Sigmoid colon (tissue), 7 donors: Measurements from ENCODE around the gene HAND1. TPM values are rescaled to one million over a fixed set of nuclear protein-coding genes. Genes with fewer than 3 reads are reported as not detected.

ENCODE experiments used
- DNase-seq: peaks from one replicate; pipeline ENCODE4 v3.0.0-alpha.2; 2019
- H3K27ac ChIP-seq, 4 donors: fragments of 200-600 bp; sonication (generic); one replicate each; pipeline ENCODE4 v1.5.1; 2016 to 2019; ENCODE audit warnings: mild to moderate bottlenecking in 1 of 4
- H3K27me3 ChIP-seq, 3 donors: fragments of 200-600 bp; sonication (generic); one replicate each; pipeline ENCODE4 v1.5.1; 2019; ENCODE audit warnings: mild to moderate bottlenecking in 1 of 3
- H3K36me3 ChIP-seq, 4 donors: fragments of 200-600 bp; sonication (generic); one replicate each; pipeline ENCODE4 v1.5.1; 2016 to 2019
- H3K4me1 ChIP-seq, 4 donors: fragments of 200-600 bp; sonication (generic); one replicate each; pipeline ENCODE4 v1.5.1; 2017 to 2019
- H3K4me3 ChIP-seq, 4 donors: fragments of 200-600 bp; sonication (generic); one replicate each; pipeline ENCODE4 v1.5.1; 2017 to 2019; ENCODE audit warnings: mild to moderate bottlenecking in 2 of 4, moderate library complexity in 1 of 4
- H3K9me3 ChIP-seq, 4 donors: fragments of 200-600 bp in 3 of 4; sonication (generic) in 3 of 4; one replicate each; pipeline versions ENCODE4 v1.5.1 to v1.6.1; 2013 to 2019
- CTCF ChIP-seq, 4 experiments: fragments of 450-650 bp in 3 of 4; fragments of 200-600 bp in 1 of 4; IDR thresholded peaks; one replicate each; pipeline ENCODE4 v1.5.1; 2016 to 2019; ENCODE audit warnings: antibody characterized with exemption in 4 of 4, mild to moderate bottlenecking in 3 of 4, moderate library complexity in 2 of 4
- EP300 ChIP-seq, 4 donors: sonication (generic); formaldehyde crosslinking; IDR thresholded peaks; one replicate each; pipeline ENCODE4 v1.6.1; 2017; ENCODE audit warnings: antibody characterized with exemption in 4 of 4
- POLR2A ChIP-seq, 2 donors: fragments of 450-650 bp; IDR thresholded peaks; one replicate each; pipeline ENCODE4 v1.6.1; 2016; ENCODE audit warnings: antibody characterized with exemption in 2 of 2, mild to moderate bottlenecking in 2 of 2, moderate library complexity in 2 of 2
- POLR2AphosphoS5 ChIP-seq, 4 donors: sonication (generic); formaldehyde crosslinking; IDR thresholded peaks; one replicate each; pipeline ENCODE4 v1.6.1; 2017; ENCODE audit warnings: antibody characterized with exemption in 4 of 4
- WGBS, 2 donors: extraction: QIAGEN DNeasy Blood & Tissue Kit; methylation state at CpG; one replicate each; pipeline ENCODE4 v1.1.7; 2013; 5-methylcytosine and 5-hydroxymethylcytosine counted together
- intact Hi-C: fragments of 100-400 bp; cut with DNase I; formaldehyde crosslinking; loops from one replicate; pipeline ENCODE4 v1.15.1; 2023
- polyA plus RNA-seq, 3 donors: library from polyadenylated mRNA; stranded (reverse); fragments of 200-250 nt; gene quantifications; one replicate each; pipeline ENCODE4 v1.2.3, GENCODE V29; 2013
- total RNA-seq, 4 donors: library from RNA; depleted of rRNA; stranded (reverse); fragments of >200 nt; gene quantifications; one replicate each; pipeline ENCODE4 v1.1.0, GENCODE V29; 2016
- donor health status: healthy with polysubstance abuse.
- donor health status: Bipolar disorder and iron deficiency.
- donor health status: healthy.

Gene HAND1
- total and polyA plus RNA-seq, 7 donors = 2.4 to 69.2 (median 46.0) TPM; not detected in 1

DNA sequence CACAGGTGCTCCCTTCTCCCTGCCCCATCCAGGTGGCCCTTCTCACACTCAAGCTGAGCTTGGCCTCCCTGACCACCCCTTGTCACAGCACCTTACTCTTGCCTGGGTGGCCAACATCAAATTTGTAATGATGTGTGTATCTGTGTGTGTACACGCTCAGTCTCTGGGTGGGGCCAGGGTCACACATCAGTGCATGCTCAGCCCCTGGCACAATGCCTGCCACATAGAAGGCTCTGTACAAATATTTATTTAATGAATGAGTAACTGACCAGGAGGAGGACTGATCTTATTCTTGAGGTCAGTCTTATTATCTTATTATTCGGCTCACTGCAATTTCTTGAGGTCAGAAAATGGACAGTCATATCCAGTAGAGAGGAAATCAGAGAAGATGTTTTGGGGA is 41.3 kb upstream of the HAND1 start:
- Histone ChIP-seq H3K36me3 (no peaks in the 10 kb centered on the region), H3K4me3 (no peak overlapping the region), H3K4me1 (peaks cover 0 to 46% (median 28%) of the 10 kb centered on the region in 4 donors), H3K9me3 (no peaks in the 10 kb centered on the region), H3K27ac (peak overlapping the region in 1 of 4 donors; percentile 13), H3K27me3 (no peaks in the 10 kb centered on the region)
- WGBS, 2 donors = 25 to 69% methylated on average over 2 of the region's 2 CpGs
- TF ChIP-seq POLR2A (IDR thresholded peaks at IDR 0.05) (no peak), CTCF (IDR thresholded peaks at IDR 0.05) (no peak), POLR2AphosphoS5 (IDR thresholded peaks at IDR 0.05) (no peak), EP300 (IDR thresholded peaks at IDR 0.05) (no peak)
- no peak for DNase-seq
- intact Hi-C loops = no loop called here

DNA sequence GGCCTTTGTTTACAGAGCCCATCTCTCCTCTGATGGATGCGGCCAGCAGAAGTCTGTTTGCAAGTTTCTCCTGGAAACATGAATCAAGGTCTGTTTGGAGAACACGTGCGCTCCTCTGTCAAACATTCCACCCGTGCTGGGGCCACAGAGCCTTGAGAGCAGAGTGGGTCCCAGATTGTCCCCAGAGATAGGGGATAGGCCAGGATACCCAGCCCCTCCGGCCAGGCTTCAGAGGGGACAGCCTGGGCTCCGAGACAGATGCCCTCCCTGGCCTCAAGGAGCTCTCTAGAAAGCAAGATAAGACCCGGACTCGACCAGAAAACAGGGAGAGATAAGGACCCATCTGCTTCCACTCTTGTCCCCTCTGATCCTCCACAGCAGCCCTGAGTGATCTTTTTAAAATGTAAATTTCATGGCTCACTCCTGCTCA is 40.4 kb upstream of the HAND1 start:
- no peak for DNase-seq
- intact Hi-C loops = no loop called here
- no peak for TF ChIP-seq POLR2A (IDR thresholded peaks at IDR 0.05)
- TF ChIP-seq CTCF (IDR thresholded peaks at IDR 0.05) = no peak
- no peak for TF ChIP-seq POLR2AphosphoS5 (IDR thresholded peaks at IDR 0.05)
- TF ChIP-seq EP300 (IDR thresholded peaks at IDR 0.05) = no peak
- Histone ChIP-seq H3K4me3 (no peak overlapping the region), H3K4me1 (peaks cover 0 to 37% (median 21%) of the 10 kb centered on the region in 4 donors), H3K27ac (peak overlapping the region in 2 of 4 donors; percentile 12 to 13), H3K9me3 (no peaks in the 10 kb centered on the region), H3K27me3 (no peaks in the 10 kb centered on the region), H3K36me3 (no peaks in the 10 kb centered on the region)
- 63 to 74% methylated on average over 8 of the region's 8 CpGs for whole genome bisulfite sequencing, 2 donors

DNA sequence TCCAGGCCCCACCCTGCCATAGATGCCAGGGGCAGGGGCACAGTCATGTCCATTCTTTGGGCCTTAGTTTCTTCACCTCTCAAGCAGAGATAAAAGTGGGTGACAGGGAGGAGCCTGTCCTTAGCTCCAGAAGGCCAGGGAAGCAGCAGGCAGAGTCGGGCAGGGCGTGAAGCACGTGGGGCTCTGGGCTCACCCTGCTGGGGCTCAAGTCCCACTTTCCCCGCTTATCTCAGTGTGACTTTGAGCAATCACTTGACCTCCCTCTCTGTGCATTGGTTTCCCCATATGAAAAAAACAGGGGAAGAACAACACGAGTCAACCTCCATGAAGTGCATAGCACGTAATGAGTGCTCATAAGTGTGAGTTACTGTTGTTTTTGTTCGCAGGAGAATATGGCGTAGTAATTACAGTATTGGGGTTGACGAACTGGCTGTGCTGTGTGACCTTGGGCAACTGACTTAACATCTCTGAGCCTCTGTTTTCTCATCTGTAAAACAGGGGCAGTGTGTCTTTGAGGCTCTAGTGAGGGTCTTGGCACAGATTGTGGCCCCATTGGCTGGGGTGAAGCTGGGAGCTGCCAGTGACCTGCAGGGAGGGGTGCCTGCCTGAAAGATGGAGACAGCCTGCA is 39.9 kb upstream of the HAND1 start:
- no peaks in the 10 kb centered on the region for H3K9me3 ChIP-seq
- intact Hi-C loops = no loop called here
- H3K27ac ChIP-seq = peak overlapping the region in 1 of 4 donors; percentile 13

DNA sequence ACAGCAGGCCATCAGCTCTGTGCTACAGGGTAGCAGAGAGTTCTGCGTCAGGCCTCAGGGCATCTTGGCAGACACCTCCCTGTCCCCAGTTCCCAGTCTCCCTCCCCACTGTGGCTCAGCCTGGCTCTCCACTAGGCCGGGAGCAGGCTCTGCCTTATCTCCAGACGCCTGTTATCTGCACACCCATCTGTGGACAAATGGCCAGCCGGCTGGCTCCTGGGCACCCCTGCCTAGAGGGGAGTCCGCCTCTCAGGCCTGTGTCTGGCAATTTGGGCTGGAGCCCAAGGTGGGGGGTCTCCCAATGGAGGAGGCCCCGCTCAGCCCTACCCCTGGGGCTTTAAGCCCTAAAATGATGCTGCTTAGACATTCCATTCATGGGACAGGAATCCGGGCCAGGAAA is 39.2 kb upstream of the HAND1 start:
- 81 to 89% methylated on average over 7 of the region's 7 CpGs for WGBS, 2 donors
- no peak overlapping the region for H3K27ac ChIP-seq

More for the DNA sequence above, 39.9 kb upstream of the HAND1 start:
- Histone ChIP-seq H3K4me1 (peaks cover 0 to 32% (median 16%) of the 10 kb centered on the region in 4 donors), H3K27me3 (no peaks in the 10 kb centered on the region), H3K36me3 (no peaks in the 10 kb centered on the region), H3K4me3 (no peak overlapping the region)
- no peak for DNase-seq
- WGBS, 2 donors = 82 to 89% methylated on average over 9 of the region's 9 CpGs
- no peak for TF ChIP-seq POLR2AphosphoS5 (IDR thresholded peaks at IDR 0.05)
- no peak for TF ChIP-seq EP300 (IDR thresholded peaks at IDR 0.05)
- no peak for TF ChIP-seq POLR2A (IDR thresholded peaks at IDR 0.05)
- TF ChIP-seq CTCF (IDR thresholded peaks at IDR 0.05) = no peak

More for the DNA sequence above, 39.2 kb upstream of the HAND1 start:
- no peak overlapping the region for H3K4me3 ChIP-seq
- no peaks in the 10 kb centered on the region for H3K27me3 ChIP-seq
- no peaks in the 10 kb centered on the region for H3K36me3 ChIP-seq
- DNase-seq = no peak
- H3K4me1 ChIP-seq = peaks cover 0 to 30% (median 15%) of the 10 kb centered on the region in 4 donors
- intact Hi-C loops = no loop called here
- TF ChIP-seq POLR2A (IDR thresholded peaks at IDR 0.05) = no peak
- no peak for TF ChIP-seq CTCF (IDR thresholded peaks at IDR 0.05)
- TF ChIP-seq POLR2AphosphoS5 (IDR thresholded peaks at IDR 0.05) = no peak
- TF ChIP-seq EP300 (IDR thresholded peaks at IDR 0.05) = no peak
- H3K9me3 ChIP-seq = no peaks in the 10 kb centered on the region
